Activated CD4-positive, alpha-beta memory T cell treated with anti-CD3 and anti-CD28 coated beads, Interleukin-2, amount 10 ng/mL, durations not matched to agents 7 days and 5 days (primary cell): ENCODE measurements around the gene SLC18A3. TPM values are rescaled to one million over a fixed set of nuclear protein-coding genes. Genes with fewer than 3 reads are reported as not detected.

Source experiments
- CTCF ChIA-PET: fragments of 350-600 bp; sonication (Branson Sonifier 250); formaldehyde crosslinking; loops from one replicate; lab custom pipeline; 2021; ENCODE audit warnings: antibody characterized with exemption, inconsistent platforms; lab: Charles Lee
- POLR2A ChIA-PET: fragments of 350-600 bp; sonication (Branson Sonifier 250); formaldehyde crosslinking; loops from one replicate; lab custom pipeline; 2021; ENCODE audit warnings: antibody characterized with exemption; lab: Charles Lee
- DNase-seq: peaks from one replicate; pipeline ENCODE4 v3.0.0-alpha.2; 2020
- H3K27ac Mint-ChIP-seq: one replicate; pipeline ENCODE4 v1.8.0; 2021; ENCODE audit warnings: mild to moderate bottlenecking, mixed read lengths
- H3K27me3 Mint-ChIP-seq: one replicate; pipeline ENCODE4 v1.8.0; 2021; ENCODE audit warnings: mixed read lengths
- H3K36me3 Mint-ChIP-seq: one replicate; pipeline ENCODE4 v1.8.0; 2021; ENCODE audit warnings: low read depth, mixed read lengths
- H3K4me1 Mint-ChIP-seq: one replicate; pipeline ENCODE4 v1.8.0; 2021; ENCODE audit warnings: mixed read lengths
- H3K4me3 Mint-ChIP-seq: one replicate; pipeline ENCODE4 v1.8.0; 2021; ENCODE audit warnings: mild to moderate bottlenecking, mixed read lengths
- H3K9me3 Mint-ChIP-seq: one replicate; pipeline ENCODE4 v1.8.0; 2021; ENCODE audit warnings: mixed read lengths
- total RNA-seq, 2 experiments: library from RNA; stranded (reverse); gene quantifications; one replicate each; pipeline ENCODE4 v1.2.3, GENCODE V29; 2021

The SLC18A3 gene
- total RNA-seq: not detected

DNA sequence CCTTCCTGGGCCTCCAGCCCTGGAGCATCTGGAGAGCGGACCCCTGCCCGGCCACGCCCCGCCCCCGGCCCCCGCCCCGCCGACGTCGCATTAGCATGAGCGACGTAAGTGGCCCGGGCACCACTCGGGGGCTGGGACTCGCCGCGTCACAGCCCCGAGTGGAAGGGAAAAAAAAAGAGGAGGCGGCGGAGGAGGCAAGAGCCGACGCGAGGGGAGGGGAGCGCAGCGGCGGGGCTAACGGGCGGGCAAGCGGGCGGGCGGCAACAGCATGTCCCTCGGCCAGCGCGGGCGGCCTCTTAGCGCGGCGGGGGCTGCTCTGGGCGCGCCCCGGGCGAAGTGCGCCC, at the start of gene SLC18A3:
Gene SLC18A3 (plus strand): TSS at position 197 of the 344 bp plus-strand sequence. CDS start 431 bp downstream, outside the sequence.
- H3K36me3 Mint-ChIP-seq: peaks cover 12% of the 10 kb centered on the region
- no peak within 1 kb of the TSS for H3K27ac Mint-ChIP-seq
- peaks cover 5% of the 10 kb centered on the region for H3K4me1 Mint-ChIP-seq
- CTCF ChIA-PET: no interaction called here
- no peak for DNase-seq
- H3K27me3 Mint-ChIP-seq: peaks cover 66% of the 10 kb centered on the region
- POLR2A ChIA-PET: no interaction called here
- H3K4me3 Mint-ChIP-seq: no peak within 1 kb of the TSS
- no peaks in the 10 kb centered on the region for H3K9me3 Mint-ChIP-seq

DNA sequence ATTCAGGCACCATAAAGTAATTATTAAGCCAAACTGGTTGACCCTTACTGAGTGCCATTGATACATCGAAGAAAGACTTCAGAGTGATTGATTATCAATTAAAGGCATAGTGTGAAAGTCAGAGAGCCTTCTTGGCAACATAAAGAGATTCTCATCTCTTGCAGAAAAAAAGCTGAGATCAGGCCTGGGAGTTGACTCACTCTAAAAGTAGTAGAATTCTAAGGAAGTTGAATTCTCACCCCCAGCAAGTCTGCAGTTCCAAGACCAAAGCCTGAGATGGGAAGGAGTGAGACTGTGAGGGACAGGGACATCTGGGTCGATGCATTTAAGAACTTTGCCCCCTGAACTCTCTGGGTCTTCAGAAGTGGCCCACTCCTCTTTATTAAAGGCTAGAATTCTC, 49.6 kb upstream of the SLC18A3 start:
- Mint-ChIP-seq H3K27ac (no peak overlapping the region), H3K9me3 (no peaks in the 10 kb centered on the region), H3K27me3 (peaks cover 10% of the 10 kb centered on the region), H3K36me3 (no peaks in the 10 kb centered on the region), H3K4me1 (no peaks in the 10 kb centered on the region), H3K4me3 (no peak overlapping the region)
- ChIA-PET CTCF (no interaction called here), POLR2A (no interaction called here)
- DNase-seq: no peak

DNA sequence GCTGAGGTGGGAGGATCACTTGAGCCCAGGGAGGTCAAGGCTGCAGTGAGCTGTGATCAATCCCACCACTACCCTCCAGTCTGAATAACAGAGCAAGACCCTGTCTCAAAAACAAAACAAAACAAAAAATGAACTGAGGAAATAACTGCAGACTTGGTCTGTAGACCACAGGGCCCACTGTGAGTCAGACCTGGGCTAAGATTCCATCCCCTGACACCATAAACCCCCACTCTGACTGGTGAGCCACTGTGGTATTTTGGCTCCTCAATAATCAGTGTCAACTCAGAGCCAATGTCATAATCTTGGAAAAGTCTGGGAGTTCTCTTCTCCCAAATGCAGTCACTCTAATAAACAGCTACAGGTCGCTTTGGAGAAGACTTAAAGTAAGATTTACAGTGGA, 47.2 kb upstream of the SLC18A3 start:
- ChIA-PET POLR2A (no interaction called here), CTCF (no interaction called here)
- Mint-ChIP-seq H3K4me1 (peaks cover 2% of the 10 kb centered on the region), H3K4me3 (no peak overlapping the region), H3K36me3 (no peaks in the 10 kb centered on the region), H3K27ac (no peak overlapping the region), H3K27me3 (peaks cover 27% of the 10 kb centered on the region), H3K9me3 (no peaks in the 10 kb centered on the region)
- no peak for DNase-seq

DNA sequence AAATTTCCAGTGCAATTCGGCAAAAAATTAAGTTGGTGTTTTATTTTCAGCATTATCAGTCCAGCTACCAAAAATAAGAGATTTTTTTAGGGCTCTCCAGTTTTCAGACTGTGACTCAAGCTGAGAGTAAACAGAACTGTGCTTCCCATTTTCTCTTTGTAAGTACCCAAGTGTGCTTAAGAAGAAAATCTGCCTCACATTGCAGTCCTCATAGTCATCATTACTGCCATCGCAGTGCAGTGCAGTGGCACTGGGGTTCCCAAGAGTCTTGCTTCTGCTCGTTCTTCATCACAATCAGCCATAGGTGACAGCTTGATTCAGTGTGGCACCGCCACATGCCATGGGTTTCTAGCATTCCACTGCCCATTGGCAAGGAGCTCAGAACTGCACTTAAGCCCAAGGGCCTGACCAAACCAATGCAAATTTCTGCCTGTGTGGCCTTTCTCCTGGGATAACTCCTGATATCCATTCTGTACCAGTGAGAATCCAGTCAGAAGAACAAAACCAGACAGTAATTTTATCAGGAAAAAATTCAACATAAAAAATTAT, 45.6 kb upstream of the SLC18A3 start:
- no peak for DNase-seq
- Mint-ChIP-seq H3K9me3 (no peaks in the 10 kb centered on the region), H3K27me3 (peaks cover 34% of the 10 kb centered on the region), H3K36me3 (no peaks in the 10 kb centered on the region), H3K4me3 (no peak overlapping the region), H3K27ac (no peak overlapping the region), H3K4me1 (peaks cover 10% of the 10 kb centered on the region)
- CTCF ChIA-PET: no interaction called here
- POLR2A ChIA-PET: no interaction called here

DNA sequence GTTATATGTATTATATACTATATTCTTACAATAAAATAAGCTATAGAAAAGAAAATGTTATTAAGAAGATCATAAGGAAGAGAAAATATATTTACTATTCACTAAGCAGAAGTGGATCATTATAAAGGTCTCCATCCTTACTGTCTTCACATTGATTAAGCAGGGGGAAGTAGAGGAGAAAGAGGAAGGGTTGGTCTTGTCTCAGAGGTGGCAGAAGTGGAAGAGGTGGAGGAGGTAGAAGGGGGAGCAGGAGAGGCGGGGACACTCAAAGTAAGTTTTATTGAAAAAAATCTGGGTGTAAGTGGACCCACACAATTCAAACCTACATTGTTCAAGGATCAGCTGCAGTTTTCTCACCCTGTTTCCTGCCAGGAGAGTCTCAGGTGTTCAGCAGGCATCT, 42.3 kb upstream of the SLC18A3 start:
- POLR2A ChIA-PET: interaction anchor here (1.5 kb wide), 1 partner anchor 29 kb away, joined by 4 read pairs; the partner anchor contains the start of gene ERCC6
- CTCF ChIA-PET: interaction anchor here (1.1 kb wide), 1 partner anchor 25 kb away, joined by 3 read pairs; no protein-coding TSS in a partner anchor
- Mint-ChIP-seq H3K27ac (no peak overlapping the region), H3K9me3 (no peaks in the 10 kb centered on the region), H3K27me3 (peaks cover 35% of the 10 kb centered on the region), H3K4me3 (no peak overlapping the region), H3K4me1 (peaks cover 15% of the 10 kb centered on the region), H3K36me3 (no peaks in the 10 kb centered on the region)
- DNase-seq: no peak

DNA sequence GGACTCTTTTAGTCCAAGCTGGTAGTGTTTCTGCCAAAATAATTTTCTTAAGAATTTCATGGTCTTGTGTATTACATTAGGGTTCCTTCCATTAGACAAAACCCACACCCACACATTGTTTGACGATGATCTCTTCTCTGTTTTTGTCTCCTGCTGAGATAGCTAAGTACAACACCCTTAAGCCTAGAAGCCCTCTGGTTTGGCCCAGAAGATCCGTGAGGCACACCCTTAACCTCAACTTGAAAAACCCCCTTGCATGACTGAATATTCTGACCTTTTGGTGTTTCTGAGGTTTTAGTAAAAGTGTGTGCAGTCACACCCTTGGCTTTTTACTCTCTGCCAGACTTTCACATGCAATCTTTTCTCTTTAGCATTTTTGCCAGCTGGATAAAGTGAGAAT, 41.9 kb upstream of the SLC18A3 start:
- no peak overlapping the region for H3K4me3 Mint-ChIP-seq
- H3K4me1 Mint-ChIP-seq: peaks cover 16% of the 10 kb centered on the region
- DNase-seq: no peak
- CTCF ChIA-PET: interaction anchor here (1.1 kb wide), 1 partner anchor 25 kb away, joined by 3 read pairs; no protein-coding TSS in a partner anchor
- POLR2A ChIA-PET: interaction anchor here (1.5 kb wide), 1 partner anchor 29 kb away, joined by 4 read pairs; the partner anchor contains the start of gene ERCC6
- no peaks in the 10 kb centered on the region for H3K36me3 Mint-ChIP-seq
- H3K27me3 Mint-ChIP-seq: peaks cover 35% of the 10 kb centered on the region
- no peaks in the 10 kb centered on the region for H3K9me3 Mint-ChIP-seq
- no peak overlapping the region for H3K27ac Mint-ChIP-seq

DNA sequence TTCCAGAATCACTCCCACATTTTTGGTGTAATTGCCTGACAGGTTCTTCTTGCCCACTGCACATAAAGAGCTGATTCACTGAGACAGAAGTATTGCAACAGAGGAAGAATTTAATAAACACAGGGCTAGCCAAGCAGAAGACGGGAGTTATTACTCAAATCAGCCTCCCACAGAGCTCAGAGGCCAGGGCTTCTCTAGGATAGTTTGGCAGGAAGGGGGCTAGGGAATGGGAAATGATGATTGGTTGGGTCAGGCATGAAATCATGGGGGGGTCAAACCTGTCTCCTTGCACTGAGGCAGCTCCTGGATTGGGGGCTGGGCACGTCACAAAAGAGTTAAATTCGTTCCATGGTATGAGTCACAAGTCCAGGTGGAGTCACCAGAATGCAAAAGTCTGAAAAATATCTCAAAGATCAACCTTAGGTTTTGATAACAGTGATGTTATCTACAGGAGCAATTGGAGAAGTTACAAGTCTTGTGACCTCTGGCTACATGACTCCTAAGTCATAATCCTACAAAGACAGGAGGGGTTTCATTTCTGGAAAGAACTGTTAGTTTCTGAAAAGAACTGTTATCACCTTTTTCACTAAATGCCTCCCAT, 41.0 kb upstream of the SLC18A3 start:
- ChIA-PET POLR2A (no interaction called here), CTCF (no interaction called here)
- Mint-ChIP-seq H3K4me1 (peaks cover 16% of the 10 kb centered on the region), H3K27me3 (peaks cover 35% of the 10 kb centered on the region), H3K9me3 (no peaks in the 10 kb centered on the region), H3K4me3 (no peak overlapping the region), H3K27ac (no peak overlapping the region), H3K36me3 (no peaks in the 10 kb centered on the region)
- DNase-seq: no peak

DNA sequence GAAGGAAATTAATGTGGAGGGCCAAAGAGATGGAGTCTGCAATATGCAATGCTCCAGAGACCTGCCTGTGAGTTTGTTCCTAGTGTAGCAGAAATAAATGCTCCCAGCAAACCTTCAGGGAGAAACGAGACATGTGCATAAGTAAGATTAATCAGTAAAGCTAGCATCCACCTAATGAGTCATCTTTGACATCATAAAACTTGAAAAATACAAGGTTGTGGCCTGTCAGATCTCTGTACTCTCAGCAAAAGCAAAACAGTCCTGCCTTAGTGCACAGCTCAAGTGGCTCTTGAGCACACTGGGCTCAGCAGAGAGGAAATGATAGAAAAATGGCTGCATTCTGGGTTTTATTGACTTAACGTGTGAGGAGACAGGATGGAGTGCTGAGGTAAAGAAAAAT, 38.7 kb upstream of the SLC18A3 start:
- POLR2A ChIA-PET: no interaction called here
- Mint-ChIP-seq H3K4me3 (no peak overlapping the region), H3K27me3 (peaks cover 25% of the 10 kb centered on the region), H3K4me1 (peaks cover 16% of the 10 kb centered on the region), H3K27ac (no peak overlapping the region), H3K9me3 (no peaks in the 10 kb centered on the region), H3K36me3 (no peaks in the 10 kb centered on the region)
- CTCF ChIA-PET: interaction anchor here (1.2 kb wide), 1 partner anchor 22 kb away, joined by 4 read pairs; no protein-coding TSS in a partner anchor
- no peak for DNase-seq

DNA sequence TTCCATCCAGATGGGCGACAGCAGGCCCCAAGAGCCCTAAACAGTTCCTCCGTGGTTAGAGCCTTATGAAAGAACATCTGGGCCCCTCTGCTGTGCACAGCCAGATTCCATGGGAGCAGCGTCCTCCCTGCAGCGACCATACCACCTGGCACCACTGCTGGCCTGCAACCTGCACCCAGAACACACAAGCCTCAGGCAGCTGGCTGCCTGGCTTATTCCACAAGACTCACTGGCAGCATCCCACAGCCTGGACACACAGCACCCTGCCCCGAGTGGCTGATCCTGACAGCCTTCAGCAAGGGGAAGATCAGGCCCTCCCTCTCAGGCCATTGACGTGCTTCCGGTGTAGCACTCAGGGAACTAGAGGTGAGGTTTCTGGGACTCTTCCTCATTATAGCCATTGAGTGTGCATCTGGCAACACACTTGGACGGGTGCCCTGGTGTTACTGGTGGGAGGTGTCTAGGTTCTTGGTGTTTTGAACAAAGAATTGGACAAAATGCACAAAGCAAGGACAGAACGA, 37.5 kb upstream of the SLC18A3 start:
- Mint-ChIP-seq H3K9me3 (no peaks in the 10 kb centered on the region), H3K36me3 (no peaks in the 10 kb centered on the region), H3K4me3 (no peak overlapping the region), H3K27me3 (peaks cover 19% of the 10 kb centered on the region), H3K27ac (no peak overlapping the region), H3K4me1 (peaks cover 17% of the 10 kb centered on the region)
- CTCF ChIA-PET: no interaction called here
- DNase-seq: no peak
- POLR2A ChIA-PET: no interaction called here

DNA sequence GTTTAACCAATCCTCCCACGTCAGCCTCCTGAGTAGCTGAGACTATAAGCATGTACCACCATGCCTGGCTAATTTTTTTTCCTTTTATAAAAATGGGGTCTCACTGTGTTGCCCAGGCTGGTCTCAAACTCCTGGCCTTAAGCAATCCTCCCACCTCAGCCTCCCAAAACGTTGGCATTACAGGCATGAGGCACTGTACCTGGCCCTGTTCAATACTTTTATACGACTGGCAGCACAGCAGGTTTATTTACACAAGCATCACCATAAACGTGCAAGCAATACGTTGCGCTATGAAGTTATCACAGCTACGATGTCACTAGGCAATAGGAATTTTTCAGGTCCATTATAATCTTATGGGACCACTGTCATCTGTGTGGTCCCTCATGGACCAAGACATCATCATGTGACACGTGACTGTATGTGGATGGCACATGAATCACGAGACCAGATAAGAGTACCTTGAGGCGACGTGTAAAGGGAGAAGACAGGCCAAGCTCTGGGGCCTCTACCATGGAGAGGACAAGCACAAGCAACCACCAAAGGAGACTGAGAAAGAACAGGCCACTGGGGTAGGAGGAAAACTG, 34.5 kb upstream of the SLC18A3 start:
- Mint-ChIP-seq H3K36me3 (no peaks in the 10 kb centered on the region), H3K4me1 (peaks cover 8% of the 10 kb centered on the region), H3K9me3 (no peaks in the 10 kb centered on the region), H3K27ac (no peak overlapping the region), H3K4me3 (no peak overlapping the region), H3K27me3 (peaks cover 3% of the 10 kb centered on the region)
- ChIA-PET CTCF (no interaction called here), POLR2A (no interaction called here)
- DNase-seq: no peak

DNA sequence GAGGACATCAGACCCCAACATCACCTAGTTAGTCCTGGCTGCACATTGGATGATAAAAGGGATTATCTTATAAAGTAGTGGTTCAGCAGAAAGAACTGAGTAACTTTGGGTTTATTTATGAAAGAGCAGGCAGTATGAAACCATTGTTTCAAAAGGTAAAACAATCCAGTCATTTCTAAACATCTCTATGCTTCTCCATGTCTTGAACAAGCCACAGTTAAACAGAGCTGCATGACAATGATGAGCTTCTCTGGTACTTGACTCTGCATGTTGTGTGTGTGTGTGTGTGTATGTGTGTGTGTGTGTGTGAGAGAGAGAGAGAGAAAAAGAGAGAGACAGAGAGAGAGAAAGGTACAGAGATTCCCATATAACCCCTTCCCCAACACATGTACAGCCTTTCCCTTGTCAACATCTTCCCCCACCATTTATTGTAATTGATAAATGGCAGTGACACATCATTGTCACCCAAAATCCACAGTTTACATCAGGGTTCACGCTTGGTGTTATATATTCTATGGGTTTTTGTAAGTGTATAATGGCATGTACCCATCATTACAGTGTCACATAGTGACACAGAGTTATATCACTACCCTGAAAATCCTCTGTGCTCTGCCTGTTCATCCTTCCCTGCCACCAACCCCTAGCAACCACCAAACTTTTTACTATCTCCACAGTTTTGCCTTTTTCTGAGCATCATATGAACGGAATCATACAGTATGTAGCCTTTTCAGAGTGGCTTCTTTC, 32.8 kb upstream of the SLC18A3 start:
- DNase-seq: no peak
- Mint-ChIP-seq H3K36me3 (no peaks in the 10 kb centered on the region), H3K27ac (no peak overlapping the region), H3K27me3 (peaks cover 3% of the 10 kb centered on the region), H3K4me3 (no peak overlapping the region), H3K4me1 (peaks cover 4% of the 10 kb centered on the region), H3K9me3 (no peaks in the 10 kb centered on the region)
- ChIA-PET CTCF (no interaction called here), POLR2A (no interaction called here)

DNA sequence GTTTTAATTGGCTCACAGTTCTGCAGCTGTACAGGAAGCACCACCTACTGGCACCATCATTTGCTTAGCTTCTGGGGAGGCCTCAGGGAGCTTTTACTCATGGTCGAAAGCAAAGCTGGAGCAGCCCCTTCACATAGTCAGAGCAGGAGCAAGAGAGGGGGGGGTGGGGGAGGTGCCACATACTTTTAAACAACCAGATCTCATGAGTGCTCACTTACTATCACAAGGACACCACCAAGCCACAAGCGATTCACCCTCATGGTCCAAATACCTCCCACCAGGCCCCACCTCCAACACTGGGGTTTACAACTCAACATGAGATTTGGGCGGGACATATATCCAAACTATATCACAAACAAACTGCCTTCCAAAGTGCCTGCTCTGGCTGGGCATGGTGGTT, 31.7 kb upstream of the SLC18A3 start:
- peaks cover 8% of the 10 kb centered on the region for H3K27me3 Mint-ChIP-seq
- DNase-seq: no peak
- H3K36me3 Mint-ChIP-seq: no peaks in the 10 kb centered on the region
- H3K27ac Mint-ChIP-seq: no peak overlapping the region
- CTCF ChIA-PET: no interaction called here
- POLR2A ChIA-PET: no interaction called here
- no peak overlapping the region for H3K4me3 Mint-ChIP-seq
- H3K9me3 Mint-ChIP-seq: no peaks in the 10 kb centered on the region
- H3K4me1 Mint-ChIP-seq: peaks cover 1% of the 10 kb centered on the region

DNA sequence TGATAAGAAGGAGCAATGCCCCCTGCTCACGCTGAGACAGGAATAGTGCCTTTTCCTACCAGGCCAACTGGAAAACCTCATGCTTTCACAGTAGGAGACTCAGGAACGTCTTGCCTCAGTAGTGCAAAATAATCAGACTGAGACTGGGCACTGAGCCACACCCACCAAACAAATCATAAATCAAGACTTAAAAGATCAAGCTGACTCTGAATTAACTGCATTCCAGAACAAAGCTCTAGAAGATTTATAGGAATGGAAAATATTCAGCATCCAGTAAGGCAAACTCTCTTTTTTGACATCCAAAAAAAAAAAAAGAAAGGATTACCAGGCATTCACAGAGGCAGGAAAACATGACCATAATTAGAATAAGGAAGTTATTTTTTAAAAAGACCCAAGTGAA, 30.5 kb upstream of the SLC18A3 start:
- Mint-ChIP-seq H3K4me3 (no peak overlapping the region), H3K27me3 (peaks cover 15% of the 10 kb centered on the region), H3K9me3 (no peaks in the 10 kb centered on the region), H3K36me3 (no peaks in the 10 kb centered on the region), H3K4me1 (peaks cover 1% of the 10 kb centered on the region), H3K27ac (no peak overlapping the region)
- CTCF ChIA-PET: interaction anchor here (0.9 to 1.2 kb wide), 2 partner anchors 10 to 14 kb away, joined by 3 read pairs; no protein-coding TSS in a partner anchor
- POLR2A ChIA-PET: no interaction called here
- no peak for DNase-seq
